Endothelial cell of coronary artery (primary cell): Measurements from ENCODE around the gene DCUN1D1. TPM values are rescaled to one million over a fixed set of nuclear protein-coding genes. Genes with fewer than 3 reads are reported as not detected.

ENCODE experiments used
- total RNA-seq: library from RNA; depleted of rRNA; stranded (reverse); fragments of >200 nt; gene quantifications from 2 replicates; pipeline ENCODE4 v1.2.3, GENCODE V29; 2014

The DCUN1D1 gene
- 21.7 and 26.8 TPM in 2 replicates for total RNA-seq

GRCh38 chr3:182980204-182981037, at the start of gene DCUN1D1:
Gene DCUN1D1, minus strand, starts transcription at chr3:182980538. Its CDS starts 49 bp downstream, at chr3:182980489.

Other genes starting within 250 kb of the DCUN1D1 start
- gene ATP11B, start 187.0 kb downstream of the DCUN1D1 start, total RNA-seq: 42.2 and 58.3 TPM in 2 replicates
- 18.6 and 24.6 TPM in 2 replicates for gene MCCC1, start 119.0 kb upstream of the DCUN1D1 start, total RNA-seq
- gene LAMP3, start 182.2 kb upstream of the DCUN1D1 start, total RNA-seq: 0.47 and 0.72 TPM in 2 replicates